Measurements from ENCODE around the gene OSBPL8.
"Not testable (repeated sequence)": the region's sequence is repeated elsewhere in the genome, so short reads cannot be mapped to it uniquely, and the experiment has no call there.

OSBPL8 gene

GRCh38 chr12:76402259-76402658 is 157.3 kb downstream of the OSBPL8 start:
- H3K9me3 Mint-ChIP-seq, result no peaks in the 10 kb centered on the region
- no peak overlapping the region for H3K4me3 Mint-ChIP-seq
- H3K4me1 Mint-ChIP-seq, result no peaks in the 10 kb centered on the region
- no peaks in the 10 kb centered on the region for H3K27me3 Mint-ChIP-seq
- peaks cover 8% of the 10 kb centered on the region for H3K36me3 Mint-ChIP-seq
- no peak overlapping the region for H3K27ac Mint-ChIP-seq

GRCh38 chr12:76400136-76400535 is 159.4 kb downstream of the OSBPL8 start:
- Mint-ChIP-seq H3K36me3 (peaks cover 8% of the 10 kb centered on the region), H3K4me3 (no peak overlapping the region), H3K27ac (no peak overlapping the region), H3K4me1 (no peaks in the 10 kb centered on the region), H3K27me3 (no peaks in the 10 kb centered on the region), H3K9me3 (no peaks in the 10 kb centered on the region)

- Mint-ChIP-seq H3K36me3 (peaks cover 9% of the 10 kb centered on the region), H3K4me3 (no peak overlapping the region), H3K4me1 (no peaks in the 10 kb centered on the region), H3K27ac (no peak overlapping the region), H3K27me3 (no peaks in the 10 kb centered on the region), H3K9me3 (no peaks in the 10 kb centered on the region)
These were observed 160.5 kb downstream of the OSBPL8 start for GRCh38 chr12:76399040-76399439.

- Mint-ChIP-seq H3K36me3 (peaks cover 9% of the 10 kb centered on the region), H3K4me1 (no peaks in the 10 kb centered on the region), H3K4me3 (no peak overlapping the region), H3K9me3 (no peaks in the 10 kb centered on the region), H3K27ac (no peak overlapping the region), H3K27me3 (no peaks in the 10 kb centered on the region)
These were observed 161.5 kb downstream of the OSBPL8 start for GRCh38 chr12:76398106-76398505.

GRCh38 chr12:76391461-76391860 is 168.1 kb downstream of the OSBPL8 start:
- Mint-ChIP-seq H3K9me3 (no peaks in the 10 kb centered on the region), H3K27ac (no peak overlapping the region), H3K4me1 (peaks cover 4% of the 10 kb centered on the region)

GRCh38 chr12:76387614-76388013 is 172.0 kb downstream of the OSBPL8 start:
- peaks cover 30% of the 10 kb centered on the region for H3K36me3 Mint-ChIP-seq
- no peak overlapping the region for H3K4me3 Mint-ChIP-seq
- no peak overlapping the region for H3K27ac Mint-ChIP-seq
- no peaks in the 10 kb centered on the region for H3K27me3 Mint-ChIP-seq
- no peaks in the 10 kb centered on the region for H3K9me3 Mint-ChIP-seq
- H3K4me1 Mint-ChIP-seq, result peaks cover 4% of the 10 kb centered on the region

More at GRCh38 chr12:76391461-76391860, 168.1 kb downstream of the OSBPL8 start:
- Mint-ChIP-seq H3K4me3 (no peak overlapping the region), H3K27me3 (no peaks in the 10 kb centered on the region), H3K36me3 (peaks cover 22% of the 10 kb centered on the region)

GRCh38 chr12:76384560-76384959 is 175.0 kb downstream of the OSBPL8 start:
- no peaks in the 10 kb centered on the region for H3K4me1 Mint-ChIP-seq
- peaks cover 25% of the 10 kb centered on the region for H3K36me3 Mint-ChIP-seq
- H3K9me3 Mint-ChIP-seq, result no peaks in the 10 kb centered on the region
- H3K4me3 Mint-ChIP-seq, result no peak overlapping the region
- H3K27me3 Mint-ChIP-seq, result no peaks in the 10 kb centered on the region
- H3K27ac Mint-ChIP-seq, result no peak overlapping the region

- Mint-ChIP-seq H3K4me3 (no peak overlapping the region), H3K9me3 (no peaks in the 10 kb centered on the region), H3K27ac (no peak overlapping the region), H3K4me1 (no peaks in the 10 kb centered on the region), H3K36me3 (peaks cover 22% of the 10 kb centered on the region), H3K27me3 (no peaks in the 10 kb centered on the region)
These were observed 175.6 kb downstream of the OSBPL8 start for GRCh38 chr12:76383988-76384387.

GRCh38 chr12:76379261-76379660 is 180.3 kb downstream of the OSBPL8 start:
- Mint-ChIP-seq H3K36me3 (peaks cover 16% of the 10 kb centered on the region), H3K4me1 (no peaks in the 10 kb centered on the region)

GRCh38 chr12:76376876-76377275 is 182.7 kb downstream of the OSBPL8 start:
- not testable (repeated sequence) for H3K27me3 Mint-ChIP-seq, H3K9me3 Mint-ChIP-seq, H3K27ac Mint-ChIP-seq, H3K4me1 Mint-ChIP-seq, H3K4me3 Mint-ChIP-seq
- peaks cover 12% of the 10 kb centered on the region for H3K36me3 Mint-ChIP-seq

More at GRCh38 chr12:76379261-76379660, 180.3 kb downstream of the OSBPL8 start:
- Mint-ChIP-seq H3K27me3 (no peaks in the 10 kb centered on the region), H3K27ac (no peak overlapping the region), H3K4me3 (no peak overlapping the region), H3K9me3 (no peaks in the 10 kb centered on the region)

- Mint-ChIP-seq H3K4me3 (no peak overlapping the region), H3K27me3 (no peaks in the 10 kb centered on the region), H3K27ac (no peak overlapping the region), H3K36me3 (peaks cover 14% of the 10 kb centered on the region), H3K4me1 (no peaks in the 10 kb centered on the region), H3K9me3 (no peaks in the 10 kb centered on the region)
These were observed 183.6 kb downstream of the OSBPL8 start for GRCh38 chr12:76375939-76376338.

GRCh38 chr12:76375470-76375869 is 184.1 kb downstream of the OSBPL8 start:
- no peaks in the 10 kb centered on the region for H3K27me3 Mint-ChIP-seq
- no peak overlapping the region for H3K4me3 Mint-ChIP-seq
- no peaks in the 10 kb centered on the region for H3K4me1 Mint-ChIP-seq
- H3K27ac Mint-ChIP-seq, result no peak overlapping the region
- H3K36me3 Mint-ChIP-seq, result peaks cover 14% of the 10 kb centered on the region
- H3K9me3 Mint-ChIP-seq, result no peaks in the 10 kb centered on the region

GRCh38 chr12:76374386-76375020 is 185.1 kb downstream of the OSBPL8 start:
- no peaks in the 10 kb centered on the region for H3K4me1 Mint-ChIP-seq
- no peaks in the 10 kb centered on the region for H3K27me3 Mint-ChIP-seq
- H3K36me3 Mint-ChIP-seq, result peaks cover 19% of the 10 kb centered on the region
- no peaks in the 10 kb centered on the region for H3K9me3 Mint-ChIP-seq
- no peak overlapping the region for H3K27ac Mint-ChIP-seq
- H3K4me3 Mint-ChIP-seq, result no peak overlapping the region

- Mint-ChIP-seq H3K4me1 (no peaks in the 10 kb centered on the region), H3K9me3 (peaks cover 16% of the 10 kb centered on the region), H3K36me3 (peaks cover 57% of the 10 kb centered on the region), H3K27ac (no peak overlapping the region), H3K4me3 (no peak overlapping the region), H3K27me3 (no peaks in the 10 kb centered on the region)
These were observed 191.3 kb downstream of the OSBPL8 start for GRCh38 chr12:76368230-76368629.

GRCh38 chr12:76366163-76366562 is 193.4 kb downstream of the OSBPL8 start:
- H3K9me3 Mint-ChIP-seq, result peaks cover 16% of the 10 kb centered on the region
- H3K4me3 Mint-ChIP-seq, result no peak overlapping the region
- no peaks in the 10 kb centered on the region for H3K27me3 Mint-ChIP-seq
- H3K4me1 Mint-ChIP-seq, result no peaks in the 10 kb centered on the region
- peak overlapping the region; percentile 63 for H3K27ac Mint-ChIP-seq
- H3K36me3 Mint-ChIP-seq, result peaks cover 58% of the 10 kb centered on the region

GRCh38 chr12:76364131-76364530 is 195.4 kb downstream of the OSBPL8 start:
- H3K4me3 Mint-ChIP-seq, H3K27me3 Mint-ChIP-seq, H3K27ac Mint-ChIP-seq, H3K4me1 Mint-ChIP-seq: not testable (repeated sequence)
- Mint-ChIP-seq H3K36me3 (peaks cover 55% of the 10 kb centered on the region), H3K9me3 (peaks cover 16% of the 10 kb centered on the region)

GRCh38 chr12:76360316-76360715 is 199.3 kb downstream of the OSBPL8 start:
- H3K9me3 Mint-ChIP-seq, result peaks cover 2% of the 10 kb centered on the region
- H3K4me3 Mint-ChIP-seq, result no peak overlapping the region
- peaks cover 30% of the 10 kb centered on the region for H3K36me3 Mint-ChIP-seq
- no peaks in the 10 kb centered on the region for H3K4me1 Mint-ChIP-seq
- H3K27me3 Mint-ChIP-seq, result no peaks in the 10 kb centered on the region
- H3K27ac Mint-ChIP-seq, result no peak overlapping the region

All from activated naive CD4-positive, alpha-beta T cell treated with anti-CD3 and anti-CD28 coated beads, Interleukin-2, amount 50 U/mL, for 24 hours (primary cell).